Measurements from ENCODE around the gene L3MBTL4.

DNA sequence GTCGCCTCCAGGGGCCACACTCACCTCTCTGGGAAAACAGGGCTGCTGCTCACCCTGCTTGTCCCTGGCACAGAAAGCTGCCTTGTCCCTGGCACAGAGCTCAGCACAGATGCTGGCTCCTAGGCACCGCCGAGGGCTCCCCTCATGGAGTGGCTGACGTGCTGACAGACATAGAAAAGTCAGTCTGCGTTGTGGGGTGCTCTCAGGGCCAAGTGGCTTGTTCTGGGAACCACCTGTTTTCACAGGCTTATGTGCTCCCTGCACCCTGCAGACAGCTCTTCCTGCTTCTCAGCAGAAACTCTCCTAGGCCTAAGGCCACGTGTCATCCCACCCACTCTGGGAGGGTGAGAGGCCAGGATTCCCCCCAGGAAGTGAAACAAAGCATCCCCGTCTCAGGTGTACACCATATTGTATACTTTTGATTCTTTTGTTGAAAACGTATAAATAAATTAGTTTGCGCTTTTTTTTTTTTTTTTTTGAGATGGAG, 434.7 kb downstream of the L3MBTL4 start:
- TF ChIP-seq, protein P1, sequence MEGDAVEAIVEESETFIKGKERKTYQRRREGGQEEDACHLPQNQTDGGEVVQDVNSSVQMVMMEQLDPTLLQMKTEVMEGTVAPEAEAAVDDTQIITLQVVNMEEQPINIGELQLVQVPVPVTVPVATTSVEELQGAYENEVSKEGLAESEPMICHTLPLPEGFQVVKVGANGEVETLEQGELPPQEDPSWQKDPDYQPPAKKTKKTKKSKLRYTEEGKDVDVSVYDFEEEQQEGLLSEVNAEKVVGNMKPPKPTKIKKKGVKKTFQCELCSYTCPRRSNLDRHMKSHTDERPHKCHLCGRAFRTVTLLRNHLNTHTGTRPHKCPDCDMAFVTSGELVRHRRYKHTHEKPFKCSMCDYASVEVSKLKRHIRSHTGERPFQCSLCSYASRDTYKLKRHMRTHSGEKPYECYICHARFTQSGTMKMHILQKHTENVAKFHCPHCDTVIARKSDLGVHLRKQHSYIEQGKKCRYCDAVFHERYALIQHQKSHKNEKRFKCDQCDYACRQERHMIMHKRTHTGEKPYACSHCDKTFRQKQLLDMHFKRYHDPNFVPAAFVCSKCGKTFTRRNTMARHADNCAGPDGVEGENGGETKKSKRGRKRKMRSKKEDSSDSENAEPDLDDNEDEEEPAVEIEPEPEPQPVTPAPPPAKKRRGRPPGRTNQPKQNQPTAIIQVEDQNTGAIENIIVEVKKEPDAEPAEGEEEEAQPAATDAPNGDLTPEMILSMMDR (IDR thresholded peaks at IDR 0.05): no peak
- no peak for TF ChIP-seq POLR2A (IDR thresholded peaks at IDR 0.05)

Measured in body of pancreas (tissue), 4 donors.